ENCODE results near the gene PPP2R3A.

GRCh38 chr3:136162322-136162721, 196.8 kb downstream of the PPP2R3A start:
- TF ChIP-seq POLR2A (IDR thresholded peaks at IDR 0.05) = no peak
- TF ChIP-seq, protein P1, sequence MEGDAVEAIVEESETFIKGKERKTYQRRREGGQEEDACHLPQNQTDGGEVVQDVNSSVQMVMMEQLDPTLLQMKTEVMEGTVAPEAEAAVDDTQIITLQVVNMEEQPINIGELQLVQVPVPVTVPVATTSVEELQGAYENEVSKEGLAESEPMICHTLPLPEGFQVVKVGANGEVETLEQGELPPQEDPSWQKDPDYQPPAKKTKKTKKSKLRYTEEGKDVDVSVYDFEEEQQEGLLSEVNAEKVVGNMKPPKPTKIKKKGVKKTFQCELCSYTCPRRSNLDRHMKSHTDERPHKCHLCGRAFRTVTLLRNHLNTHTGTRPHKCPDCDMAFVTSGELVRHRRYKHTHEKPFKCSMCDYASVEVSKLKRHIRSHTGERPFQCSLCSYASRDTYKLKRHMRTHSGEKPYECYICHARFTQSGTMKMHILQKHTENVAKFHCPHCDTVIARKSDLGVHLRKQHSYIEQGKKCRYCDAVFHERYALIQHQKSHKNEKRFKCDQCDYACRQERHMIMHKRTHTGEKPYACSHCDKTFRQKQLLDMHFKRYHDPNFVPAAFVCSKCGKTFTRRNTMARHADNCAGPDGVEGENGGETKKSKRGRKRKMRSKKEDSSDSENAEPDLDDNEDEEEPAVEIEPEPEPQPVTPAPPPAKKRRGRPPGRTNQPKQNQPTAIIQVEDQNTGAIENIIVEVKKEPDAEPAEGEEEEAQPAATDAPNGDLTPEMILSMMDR (IDR thresholded peaks at IDR 0.05) = no peak
